ENCODE measurements around the gene SFSWAP. TPM values are rescaled to one million over a fixed set of nuclear protein-coding genes. Genes with fewer than 3 reads are reported as not detected.

The SFSWAP gene
- total RNA-seq, 1 experiment from 2014 or later = 48.1 TPM

DNA sequence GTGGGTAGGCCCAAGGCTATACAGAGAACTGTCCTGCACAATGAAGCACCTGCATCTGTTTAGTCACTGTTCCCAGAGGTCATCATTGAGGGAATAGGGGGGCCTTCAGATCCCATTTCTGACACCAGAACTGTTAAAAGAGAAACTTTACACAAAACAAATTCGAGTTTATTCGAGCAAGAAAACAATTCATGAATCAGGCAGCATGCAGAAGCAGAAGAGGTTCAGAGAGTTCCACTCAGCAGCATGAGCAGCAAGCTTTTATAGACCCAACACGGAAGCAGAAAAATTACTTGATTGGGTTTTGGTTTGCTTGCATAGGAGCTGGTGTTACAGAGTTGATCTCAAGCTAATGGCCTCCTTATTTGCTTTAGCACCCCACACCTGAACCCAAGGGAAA is 1.7 kb upstream of the SFSWAP start:
- no peak overlapping the region for H3K18ac ChIP-seq (ENCODE audit: insufficient read length, low read depth, low read length)
- H2BK20ac ChIP-seq (ENCODE audit: low read depth, low read length, poor library complexity, severe bottlenecking) = no peak overlapping the region
- peaks cover 9 to 12% (median 10%) of the 10 kb centered on the region in 3 experiments for H3K36me3 Mint-ChIP-seq (ENCODE audit: insufficient read depth in 1 of 3, low read depth in 3 of 3)
- H2BK120ac ChIP-seq (ENCODE audit: low read depth, low read length, poor library complexity, severe bottlenecking) = no peak overlapping the region
- H2BK5ac ChIP-seq (ENCODE audit: insufficient read length, low read length) = no peak overlapping the region
- H3K9me3 Mint-ChIP-seq = peaks cover 12 to 19% of the 10 kb centered on the region in 2 experiments
- no peak overlapping the region for H4K91ac ChIP-seq (ENCODE audit: insufficient read length, low read depth, low read length)
- H2AK5ac ChIP-seq (ENCODE audit: insufficient read length, low read length) = no peak overlapping the region
- H3K56ac ChIP-seq (ENCODE audit: insufficient read length, low read depth, low read length) = no peak overlapping the region
- H3K79me2 ChIP-seq (ENCODE audit: insufficient read depth, low read length) = peaks cover 17% of the 10 kb centered on the region
- H3K4me1 Mint-ChIP-seq = peaks cover 16 to 25% of the 10 kb centered on the region in 2 experiments
- no peak overlapping the region for H3K4me2 ChIP-seq (ENCODE audit: insufficient read depth, insufficient read length, low read length)
- H3K4me1 ChIP-seq (ENCODE audit: insufficient read depth, low read length) = peaks cover 3% of the 10 kb centered on the region
- H3K4me3 Mint-ChIP-seq = peak overlapping the region; percentile 98 to 99
- H4K5ac ChIP-seq (ENCODE audit: insufficient read length, low read depth, low read length) = no peak overlapping the region
- no peak overlapping the region for H3T11ph ChIP-seq (ENCODE audit: low read length)
- H2BK12ac ChIP-seq (ENCODE audit: insufficient read length, low read depth, low read length) = no peak overlapping the region
- H3K27ac Mint-ChIP-seq = no peak overlapping the region
- no peak overlapping the region for H3K23ac ChIP-seq (ENCODE audit: insufficient read length, low read depth, low read length)
- TF ChIP-seq, protein P1, sequence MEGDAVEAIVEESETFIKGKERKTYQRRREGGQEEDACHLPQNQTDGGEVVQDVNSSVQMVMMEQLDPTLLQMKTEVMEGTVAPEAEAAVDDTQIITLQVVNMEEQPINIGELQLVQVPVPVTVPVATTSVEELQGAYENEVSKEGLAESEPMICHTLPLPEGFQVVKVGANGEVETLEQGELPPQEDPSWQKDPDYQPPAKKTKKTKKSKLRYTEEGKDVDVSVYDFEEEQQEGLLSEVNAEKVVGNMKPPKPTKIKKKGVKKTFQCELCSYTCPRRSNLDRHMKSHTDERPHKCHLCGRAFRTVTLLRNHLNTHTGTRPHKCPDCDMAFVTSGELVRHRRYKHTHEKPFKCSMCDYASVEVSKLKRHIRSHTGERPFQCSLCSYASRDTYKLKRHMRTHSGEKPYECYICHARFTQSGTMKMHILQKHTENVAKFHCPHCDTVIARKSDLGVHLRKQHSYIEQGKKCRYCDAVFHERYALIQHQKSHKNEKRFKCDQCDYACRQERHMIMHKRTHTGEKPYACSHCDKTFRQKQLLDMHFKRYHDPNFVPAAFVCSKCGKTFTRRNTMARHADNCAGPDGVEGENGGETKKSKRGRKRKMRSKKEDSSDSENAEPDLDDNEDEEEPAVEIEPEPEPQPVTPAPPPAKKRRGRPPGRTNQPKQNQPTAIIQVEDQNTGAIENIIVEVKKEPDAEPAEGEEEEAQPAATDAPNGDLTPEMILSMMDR (conservative IDR thresholded peaks at IDR 0.05) = no peak
- no peak overlapping the region for H3K4ac ChIP-seq (ENCODE audit: low read depth, low read length)
- DNase-seq = no peak
- H4K8ac ChIP-seq (replicated peaks; ENCODE audit: insufficient read length, low read depth, low read length) = no peak overlapping the region
- no CpG with 5 or more reads among the region's 3 CpGs for WGBS (ENCODE audit: extremely low coverage, insufficient read length, low lambda C conversion rate)
- H2AFZ ChIP-seq (ENCODE audit: low read length) = no peak overlapping the region
- H3K27me3 Mint-ChIP-seq (ENCODE audit: low read depth) = peaks cover 2% of the 10 kb centered on the region; the same call in 1 of the 2 replicates
- H3K23me2 ChIP-seq (ENCODE audit: insufficient read length, low read depth, low read length, poor library complexity, severe bottlenecking) = peaks cover 11% of the 10 kb centered on the region
- no peak overlapping the region for H2BK15ac ChIP-seq (ENCODE audit: low read depth, low read length)
- no peak overlapping the region for H3K27ac ChIP-seq (ENCODE audit: insufficient read length, low read depth, low read length)
- no peaks in the 10 kb centered on the region for H3K27me3 ChIP-seq (ENCODE audit: insufficient read depth, low read length)
- H3K9me3 ChIP-seq (ENCODE audit: control insufficient read depth, low read depth, low read length) = no peaks in the 10 kb centered on the region
- no peaks in the 10 kb centered on the region for H4K20me1 ChIP-seq (ENCODE audit: control insufficient read depth, insufficient read depth, insufficient read length)
- no peak overlapping the region for H3K14ac ChIP-seq (ENCODE audit: insufficient read depth, low read length)
- no peak overlapping the region for H3K9ac ChIP-seq (ENCODE audit: extremely low read depth, insufficient read length, low read length)
- H3K79me1 ChIP-seq (ENCODE audit: insufficient read depth, low read depth, low read length, poor library complexity, severe bottlenecking) = peaks cover 9% of the 10 kb centered on the region

Data from H9 (cell line).